NCI-H1694 treated with DMSO at 0.1 percent for 48 hours (cell line): ENCODE results near the gene ARL4A.
"Not testable (repeated sequence)": the region's sequence is repeated elsewhere in the genome, so short reads cannot be mapped to it uniquely, and the experiment has no call there.

Experiments used
- DNase-seq: peaks from one replicate; lab custom pipeline; 2025; lab: John Stamatoyannopoulos, UW

ARL4A gene, protein sequence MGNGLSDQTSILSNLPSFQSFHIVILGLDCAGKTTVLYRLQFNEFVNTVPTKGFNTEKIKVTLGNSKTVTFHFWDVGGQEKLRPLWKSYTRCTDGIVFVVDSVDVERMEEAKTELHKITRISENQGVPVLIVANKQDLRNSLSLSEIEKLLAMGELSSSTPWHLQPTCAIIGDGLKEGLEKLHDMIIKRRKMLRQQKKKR

GRCh38 chr7:12686891-12687717 lies at the start of gene ARL4A:
Gene ARL4A (plus strand): TSS chr7:12687633. CDS start chr7:12688255, 622 bp downstream.
- peak; percentile 90 for DNase-seq

- peak; percentile 61 for DNase-seq
These were observed 49.4 kb upstream of the ARL4A start for GRCh38 chr7:12637819-12638592.

GRCh38 chr7:12638851-12639456 lies 48.5 kb upstream of the ARL4A start:
- DNase-seq: peak; percentile 58

DNA sequence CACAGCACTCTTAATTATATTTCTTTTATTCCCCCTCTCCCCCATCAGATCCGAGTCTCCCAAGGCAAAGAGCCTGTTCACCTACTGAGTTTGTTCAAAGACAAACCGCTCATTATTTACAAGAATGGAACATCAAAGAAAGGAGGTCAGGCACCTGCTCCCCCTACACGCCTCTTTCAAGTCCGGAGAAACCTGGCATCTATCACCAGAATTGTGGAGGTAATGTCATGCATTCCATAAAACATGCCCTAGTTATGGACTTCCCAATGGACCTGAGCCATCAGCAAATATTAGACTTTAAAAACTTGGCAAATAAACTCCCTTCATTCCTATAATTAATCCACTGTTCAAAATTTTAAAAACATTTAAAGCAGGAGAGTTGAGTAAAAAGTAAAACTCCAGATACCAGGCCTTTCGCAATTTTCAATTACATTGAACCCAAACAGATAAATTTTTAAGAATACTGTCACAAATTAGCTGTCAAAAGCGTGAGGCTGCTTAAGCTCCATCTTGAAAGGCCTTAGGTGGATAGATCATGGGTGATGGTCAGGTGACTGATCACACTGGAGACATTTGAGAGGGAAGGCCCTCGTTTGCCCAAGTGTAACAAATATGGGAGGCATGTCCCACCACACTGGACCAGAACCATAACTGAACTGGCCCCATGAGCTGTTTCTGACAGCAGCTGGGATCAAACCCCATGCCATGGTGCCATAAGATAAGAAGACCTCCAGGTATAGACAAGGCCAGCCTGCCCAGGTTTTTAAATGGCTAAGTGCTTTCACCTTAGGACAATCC lies 46.9 kb upstream of the ARL4A start:
- DNase-seq: no peak

- DNase-seq: no peak
These were observed 46.2 kb upstream of the ARL4A start for GRCh38 chr7:12641196-12641595.

- DNase-seq: no peak
These were observed 44.9 kb upstream of the ARL4A start for GRCh38 chr7:12642508-12642907.

DNA sequence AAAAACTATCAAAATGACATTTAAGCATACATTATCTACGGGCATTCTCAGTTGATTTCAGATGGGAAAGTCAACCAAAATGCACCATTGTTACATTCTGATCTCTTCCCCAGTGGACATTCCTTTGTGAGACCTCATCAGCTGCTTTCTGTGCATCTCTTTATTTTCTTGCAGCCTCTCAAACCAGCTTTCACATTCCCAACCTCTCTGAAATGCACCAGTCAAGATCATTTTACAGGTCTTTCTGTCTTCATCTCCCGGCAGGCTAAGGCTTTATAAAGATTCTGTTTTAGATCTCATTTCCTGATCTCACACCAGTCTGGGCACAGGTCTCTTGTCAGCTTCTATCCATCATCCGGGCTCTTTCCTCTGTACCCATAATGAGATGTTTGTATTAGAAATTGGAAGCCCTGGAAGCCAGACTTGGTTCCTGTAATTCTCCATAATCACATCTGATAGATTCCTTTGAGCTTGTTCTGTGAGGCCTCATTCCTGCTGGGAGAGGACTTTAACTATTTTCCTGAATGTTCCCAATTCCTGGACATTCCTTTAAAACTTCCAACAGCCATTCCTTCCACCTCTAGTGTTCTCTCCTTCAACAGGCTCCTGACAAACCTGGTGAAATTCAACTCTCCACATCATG lies 44.3 kb upstream of the ARL4A start:
- DNase-seq: no peak

DNA sequence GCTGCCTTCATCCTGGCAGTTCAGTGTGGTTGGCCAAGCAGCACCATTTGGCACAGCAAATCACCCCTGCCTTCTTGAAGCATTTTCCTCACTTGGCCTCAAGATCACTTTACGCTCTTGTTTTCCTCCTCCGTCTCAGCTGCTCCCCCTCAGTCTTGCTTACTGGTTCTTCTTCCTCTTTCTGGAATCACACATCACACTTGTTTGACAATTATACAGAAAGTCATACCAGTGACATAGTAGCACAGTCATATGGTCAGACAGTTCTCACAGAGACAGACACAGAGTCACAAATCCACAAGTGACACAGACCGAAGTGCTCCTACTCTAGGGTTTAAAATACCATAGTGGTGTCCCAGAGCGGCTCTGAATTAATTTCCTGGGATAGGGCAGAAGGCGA lies 43.8 kb upstream of the ARL4A start:
- no peak for DNase-seq

- not testable (repeated sequence) for DNase-seq
These were observed 42.2 kb upstream of the ARL4A start for GRCh38 chr7:12645212-12645611.

DNA sequence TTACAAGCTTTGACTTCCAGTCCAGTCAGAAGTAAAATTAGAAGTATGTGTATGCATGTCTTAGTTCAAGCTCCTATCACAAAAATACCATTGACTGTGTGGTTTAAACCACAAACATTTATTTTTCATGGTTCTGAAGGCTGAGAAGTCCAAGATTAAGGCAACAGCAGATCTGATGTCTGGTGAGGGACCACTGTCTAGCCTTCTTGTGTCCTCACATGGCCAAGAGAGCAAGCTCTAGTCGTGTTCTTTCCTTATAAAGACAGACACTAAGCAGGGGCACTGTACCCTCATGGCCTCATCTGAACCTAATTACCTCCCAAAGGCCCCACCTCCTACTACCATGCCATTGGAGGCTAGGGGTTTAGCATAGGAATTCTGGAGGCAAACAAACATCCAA lies 41.3 kb upstream of the ARL4A start:
- DNase-seq: no peak

- no peak for DNase-seq
These were observed 39.8 kb upstream of the ARL4A start for GRCh38 chr7:12647364-12648219.

- no peak for DNase-seq
These were observed 38.6 kb upstream of the ARL4A start for GRCh38 chr7:12648704-12649261.

- DNase-seq: no peak
These were observed 38.1 kb upstream of the ARL4A start for GRCh38 chr7:12649348-12649747.

GRCh38 chr7:12650080-12650479 lies 37.4 kb upstream of the ARL4A start:
- no peak for DNase-seq

GRCh38 chr7:12653110-12653509 lies 34.3 kb upstream of the ARL4A start:
- no peak for DNase-seq

GRCh38 chr7:12653518-12653917 lies 33.9 kb upstream of the ARL4A start:
- no peak for DNase-seq

DNA sequence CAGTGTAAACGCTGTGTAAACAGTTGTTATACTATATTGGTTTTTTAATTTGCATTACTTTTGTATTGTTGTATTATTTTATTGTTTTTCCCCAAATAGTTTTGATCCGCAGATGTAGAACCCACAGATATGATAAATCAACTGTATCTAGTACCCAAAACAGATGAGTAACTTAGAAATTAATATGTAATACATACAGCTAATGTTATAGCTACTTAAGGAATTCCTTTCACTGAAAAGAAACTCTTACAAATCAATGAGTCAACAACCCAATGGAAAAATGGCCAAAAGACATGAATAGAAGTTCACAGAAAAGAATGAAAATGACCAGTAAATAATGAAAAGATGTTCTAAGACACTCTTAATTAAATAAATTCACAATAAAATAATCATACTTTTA lies 32.3 kb upstream of the ARL4A start:
- no peak for DNase-seq

DNA sequence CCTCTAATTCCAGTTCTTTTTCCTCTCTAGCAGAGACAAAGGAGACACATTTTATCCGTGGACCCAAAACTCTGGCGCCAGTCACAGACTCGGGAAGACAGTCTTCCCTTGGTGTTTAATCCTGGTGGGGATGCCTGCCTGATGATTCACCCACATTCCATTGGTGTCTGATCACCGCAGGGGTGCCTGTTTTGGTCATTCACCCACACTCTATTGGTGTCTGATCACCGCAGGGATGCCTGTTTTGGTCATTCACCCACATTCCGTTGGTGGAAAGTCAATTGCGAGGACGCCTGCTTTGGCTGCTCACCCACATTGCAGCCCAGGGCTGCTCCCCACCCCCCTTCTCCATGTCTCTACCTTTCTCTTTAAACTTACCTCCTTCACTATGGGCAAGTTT lies 27.0 kb upstream of the ARL4A start:
- not testable (repeated sequence) for DNase-seq

GRCh38 chr7:12660986-12661385 lies 26.4 kb upstream of the ARL4A start:
- not testable (repeated sequence) for DNase-seq

- DNase-seq: no peak
These were observed 25.9 kb upstream of the ARL4A start for GRCh38 chr7:12661581-12661980.
